ENCODE results near the gene KIAA1217.

Gene KIAA1217

GRCh38 chr10:24390146-24390700 is 181.3 kb downstream of the KIAA1217 start:
- Histone ChIP-seq H3K9me3 (ENCODE audit: insufficient read depth, low read depth, low read length) (no peaks in the 10 kb centered on the region), H3K27me3 (ENCODE audit: insufficient read depth, low read length, poor library complexity, severe bottlenecking) (no peaks in the 10 kb centered on the region), H3K9ac (ENCODE audit: low read depth, low read length, poor library complexity, severe bottlenecking) (no peak overlapping the region), H3K4me2 (ENCODE audit: low read depth, low read length, poor library complexity, severe bottlenecking) (no peak overlapping the region), H3K36me3 (ENCODE audit: insufficient read depth, low read length) (no peaks in the 10 kb centered on the region), H3F3A (ENCODE audit: low read depth) (no peaks in the 10 kb centered on the region), H4K20me1 (ENCODE audit: insufficient read depth, low read length, poor library complexity, severe bottlenecking) (no peaks in the 10 kb centered on the region), H3K9me2 (replicated peaks; ENCODE audit: low read depth, low read length) (no peaks in the 10 kb centered on the region), H3K4me1 (ENCODE audit: insufficient read depth, low read length, poor library complexity, severe bottlenecking) (no peaks in the 10 kb centered on the region), H2AFZ (ENCODE audit: low read length) (no peak overlapping the region), H3K4me3 (ENCODE audit: low read length, poor library complexity, severe bottlenecking) (no peak overlapping the region), H3K79me2 (ENCODE audit: insufficient read depth, low read length) (no peaks in the 10 kb centered on the region)
- no peak for TF ChIP-seq EZH2phosphoT487 (IDR thresholded peaks at IDR 0.05; ENCODE audit: borderline replicate concordance)
- no peak for TF ChIP-seq CTCF (conservative IDR thresholded peaks at IDR 0.05; ENCODE audit: low read length)

- H3K9ac ChIP-seq (ENCODE audit: low read depth, low read length, poor library complexity, severe bottlenecking), result no peak overlapping the region
- no peaks in the 10 kb centered on the region for H3K79me2 ChIP-seq (ENCODE audit: insufficient read depth, low read length)
- no peaks in the 10 kb centered on the region for H3K9me2 ChIP-seq (replicated peaks; ENCODE audit: low read depth, low read length)
- no peaks in the 10 kb centered on the region for H3F3A ChIP-seq (ENCODE audit: low read depth)
- H3K9me3 ChIP-seq (ENCODE audit: insufficient read depth, low read depth, low read length), result no peaks in the 10 kb centered on the region
- H3K4me3 ChIP-seq (ENCODE audit: low read length, poor library complexity, severe bottlenecking), result no peak overlapping the region
- no peak for TF ChIP-seq CTCF (conservative IDR thresholded peaks at IDR 0.05; ENCODE audit: low read length)
- no peak for TF ChIP-seq EZH2phosphoT487 (IDR thresholded peaks at IDR 0.05; ENCODE audit: borderline replicate concordance)
- H2AFZ ChIP-seq (ENCODE audit: low read length), result no peak overlapping the region
- H3K4me2 ChIP-seq (ENCODE audit: low read depth, low read length, poor library complexity, severe bottlenecking), result no peak overlapping the region
- H3K36me3 ChIP-seq (ENCODE audit: insufficient read depth, low read length), result no peaks in the 10 kb centered on the region
- no peaks in the 10 kb centered on the region for H4K20me1 ChIP-seq (ENCODE audit: insufficient read depth, low read length, poor library complexity, severe bottlenecking)
- no peaks in the 10 kb centered on the region for H3K27me3 ChIP-seq (ENCODE audit: insufficient read depth, low read length, poor library complexity, severe bottlenecking)
- no peaks in the 10 kb centered on the region for H3K4me1 ChIP-seq (ENCODE audit: insufficient read depth, low read length, poor library complexity, severe bottlenecking)
Measured at GRCh38 chr10:24390746-24391145, 181.8 kb downstream of the KIAA1217 start.

GRCh38 chr10:24393201-24393600 is 184.3 kb downstream of the KIAA1217 start:
- no peaks in the 10 kb centered on the region for H3K79me2 ChIP-seq (ENCODE audit: insufficient read depth, low read length)
- TF ChIP-seq CTCF (conservative IDR thresholded peaks at IDR 0.05; ENCODE audit: low read length), result no peak
- TF ChIP-seq EZH2phosphoT487 (IDR thresholded peaks at IDR 0.05; ENCODE audit: borderline replicate concordance), result no peak
- no peaks in the 10 kb centered on the region for H3K36me3 ChIP-seq (ENCODE audit: insufficient read depth, low read length)

More at GRCh38 chr10:24393201-24393600, 184.3 kb downstream of the KIAA1217 start:
- no peak overlapping the region for H3K4me2 ChIP-seq (ENCODE audit: low read depth, low read length, poor library complexity, severe bottlenecking)
- no peaks in the 10 kb centered on the region for H3K9me2 ChIP-seq (replicated peaks; ENCODE audit: low read depth, low read length)
- no peaks in the 10 kb centered on the region for H3K4me1 ChIP-seq (ENCODE audit: insufficient read depth, low read length, poor library complexity, severe bottlenecking)
- no peak overlapping the region for H3K9ac ChIP-seq (ENCODE audit: low read depth, low read length, poor library complexity, severe bottlenecking)
- no peaks in the 10 kb centered on the region for H4K20me1 ChIP-seq (ENCODE audit: insufficient read depth, low read length, poor library complexity, severe bottlenecking)
- H3K4me3 ChIP-seq (ENCODE audit: low read length, poor library complexity, severe bottlenecking), result no peak overlapping the region
- H3F3A ChIP-seq (ENCODE audit: low read depth), result no peaks in the 10 kb centered on the region
- no peaks in the 10 kb centered on the region for H3K27me3 ChIP-seq (ENCODE audit: insufficient read depth, low read length, poor library complexity, severe bottlenecking)
- no peak overlapping the region for H2AFZ ChIP-seq (ENCODE audit: low read length)
- H3K9me3 ChIP-seq (ENCODE audit: insufficient read depth, low read depth, low read length), result no peaks in the 10 kb centered on the region
